ENCODE results near the gene ABCB8. TPM values are rescaled to one million over a fixed set of nuclear protein-coding genes. Genes with fewer than 3 reads are reported as not detected.
A peak's percentile ranks its signal among the peaks of the same experiment; 100 is the strongest.
"Not testable (repeated sequence)": the region's sequence is repeated elsewhere in the genome, so short reads cannot be mapped to it uniquely, and the experiment has no call there.

ABCB8 gene
- total and polyA plus RNA-seq, 5 experiments from 2014 or later = 17.1 to 74.7 (median 18.4) TPM

GRCh38 chr7:151009327-151010036 lies 18.8 kb upstream of the ABCB8 start:
- peak overlapping the region in 7 of 10 donors; percentile 31 to 99 (median 93) for H3K27ac Mint-ChIP-seq
- peak overlapping the region in 4 of 10 donors; percentile 20 to 83 (median 64) for H3K4me3 Mint-ChIP-seq
- DNase-seq = no peak
- POLR2A ChIA-PET = interaction anchor here (0.6 to 7.2 kb wide), 13 partner anchors 9 to 642 kb away, joined by 3 to 65 read pairs (median 4); partner anchors contain the start of genes ABCB8 and NOS3
- H3K27me3 Mint-ChIP-seq = peaks cover 0 to 3% (median 0%) of the 10 kb centered on the region in 5 donors
- H3K9me3 Mint-ChIP-seq = no peaks in the 10 kb centered on the region
- H3K36me3 Mint-ChIP-seq = no peaks in the 10 kb centered on the region
- H3K4me1 Mint-ChIP-seq = peaks cover 28 to 73% (median 69%) of the 10 kb centered on the region in 4 donors
- ATAC-seq = no peak

- Mint-ChIP-seq H3K4me3 (peak overlapping the region in 4 of 10 donors; percentile 33 to 74 (median 64)), H3K36me3 (no peaks in the 10 kb centered on the region), H3K9me3 (no peaks in the 10 kb centered on the region), H3K27me3 (peaks cover 0 to 3% (median 0%) of the 10 kb centered on the region in 5 donors), H3K4me1 (peaks cover 30 to 78% (median 73%) of the 10 kb centered on the region in 4 donors), H3K27ac (peak overlapping the region in 9 of 10 donors; percentile 69 to 100 (median 95))
- POLR2A ChIA-PET = interaction anchor here (0.6 to 7.2 kb wide), 9 partner anchors 8 to 643 kb away, joined by 3 to 65 read pairs (median 7); partner anchors contain the start of gene ABCB8
- DNase-seq = no peak
- no peak for ATAC-seq
These were observed 18.3 kb upstream of the ABCB8 start for GRCh38 chr7:151010037-151010306.

- POLR2A ChIA-PET = interaction anchor here (0.6 to 7.2 kb wide), 10 partner anchors 8 to 49 kb away, joined by 3 to 65 read pairs (median 8); partner anchors contain the start of genes ABCB8 and SLC4A2
- ATAC-seq = peak; percentile 1 to 8
- peaks cover 35 to 81% (median 79%) of the 10 kb centered on the region in 4 donors for H3K4me1 Mint-ChIP-seq
- peaks cover 0 to 3% (median 0%) of the 10 kb centered on the region in 5 donors for H3K27me3 Mint-ChIP-seq
- no peaks in the 10 kb centered on the region for H3K9me3 Mint-ChIP-seq
- peak overlapping the region; percentile 76 to 100 (median 95) for H3K27ac Mint-ChIP-seq
- H3K36me3 Mint-ChIP-seq = no peaks in the 10 kb centered on the region
- H3K4me3 Mint-ChIP-seq = peak overlapping the region; percentile 4 to 74 (median 62)
- DNase-seq = peak in 4 of 10 donors; percentile 30 to 48 (median 44)
These were observed 17.7 kb upstream of the ABCB8 start for GRCh38 chr7:151010307-151011096.

GRCh38 chr7:151011097-151011409 lies 17.2 kb upstream of the ABCB8 start:
- H3K4me1 Mint-ChIP-seq = peaks cover 37 to 84% (median 80%) of the 10 kb centered on the region in 4 donors
- no peaks in the 10 kb centered on the region for H3K36me3 Mint-ChIP-seq
- H3K4me3 Mint-ChIP-seq = peak overlapping the region in 9 of 10 donors; percentile 47 to 74 (median 61)
- no peaks in the 10 kb centered on the region for H3K9me3 Mint-ChIP-seq
- peaks cover 0 to 3% (median 0%) of the 10 kb centered on the region in 5 donors for H3K27me3 Mint-ChIP-seq
- H3K27ac Mint-ChIP-seq = peak overlapping the region; percentile 76 to 100 (median 95)
- ATAC-seq = no peak
- DNase-seq = no peak
- POLR2A ChIA-PET = interaction anchor here (0.8 to 7.2 kb wide), 6 partner anchors 7 to 48 kb away, joined by 3 to 65 read pairs (median 16); partner anchors contain the start of genes ABCB8 and SLC4A2

- H3K9me3 Mint-ChIP-seq, H3K27me3 Mint-ChIP-seq, H3K36me3 Mint-ChIP-seq, ATAC-seq, DNase-seq: not testable (repeated sequence)
- peak overlapping the region; percentile 90 to 100 (median 100) for H3K27ac Mint-ChIP-seq
- H3K4me1 Mint-ChIP-seq = peaks cover 41 to 90% (median 84%) of the 10 kb centered on the region in 4 donors
- H3K4me3 Mint-ChIP-seq = peak overlapping the region in 9 of 10 donors; percentile 24 to 97 (median 66)
- POLR2A ChIA-PET = interaction anchor here (0.7 to 7.2 kb wide), 6 partner anchors 7 to 275 kb away, joined by 3 to 65 read pairs (median 16); partner anchors contain the start of gene ABCB8
These were observed 16.6 kb upstream of the ABCB8 start for GRCh38 chr7:151011616-151012015.

- Mint-ChIP-seq H3K27me3 (peaks cover 0 to 3% (median 0%) of the 10 kb centered on the region in 5 donors), H3K4me1 (peaks cover 45 to 92% (median 88%) of the 10 kb centered on the region in 4 donors), H3K9me3 (no peaks in the 10 kb centered on the region), H3K4me3 (peak overlapping the region; percentile 44 to 98 (median 77)), H3K36me3 (no peaks in the 10 kb centered on the region), H3K27ac (peak overlapping the region; percentile 93 to 100 (median 100))
- DNase-seq (no peak), ATAC-seq (no peak)
- POLR2A ChIA-PET = interaction anchor here (0.7 to 7.2 kb wide), 10 partner anchors 6 to 275 kb away, joined by 3 to 65 read pairs (median 16); partner anchors contain the start of genes ABCB8 and CDK5
These were observed 16.1 kb upstream of the ABCB8 start for GRCh38 chr7:151012031-151012692.

- DNase-seq (peak in 1 of 10 donors; percentile 44), ATAC-seq (peak; percentile 2 to 4)
- Mint-ChIP-seq H3K4me3 (peak overlapping the region; percentile 44 to 98 (median 77)), H3K4me1 (peaks cover 44 to 92% (median 88%) of the 10 kb centered on the region in 4 donors), H3K27ac (peak overlapping the region; percentile 93 to 100 (median 100)), H3K36me3 (no peaks in the 10 kb centered on the region), H3K27me3 (peaks cover 0 to 3% (median 0%) of the 10 kb centered on the region in 5 donors), H3K9me3 (no peaks in the 10 kb centered on the region)
- POLR2A ChIA-PET = interaction anchor here (0.9 to 3.9 kb wide), 7 partner anchors 14 to 45 kb away, joined by 3 to 37 read pairs (median 17); partner anchors contain the start of genes ABCB8 and CDK5
These were observed 15.3 kb upstream of the ABCB8 start for GRCh38 chr7:151012911-151013347.

- Mint-ChIP-seq H3K36me3 (no peaks in the 10 kb centered on the region), H3K27ac (peak overlapping the region in 9 of 10 donors; percentile 98 to 100 (median 100)), H3K27me3 (peaks cover 0 to 3% (median 0%) of the 10 kb centered on the region in 5 donors), H3K4me3 (peak overlapping the region; percentile 72 to 98 (median 95)), H3K9me3 (no peaks in the 10 kb centered on the region), H3K4me1 (peaks cover 47 to 92% (median 88%) of the 10 kb centered on the region in 4 donors)
- DNase-seq (no peak), ATAC-seq (no peak)
- POLR2A ChIA-PET = interaction anchor here (0.6 to 3.7 kb wide), 18 partner anchors 8 to 529 kb away, joined by 3 to 37 read pairs (median 4); partner anchors contain the start of genes ABCB8, ABCF2, CDK5 and FASTK
These were observed 14.9 kb upstream of the ABCB8 start for GRCh38 chr7:151013356-151013732.

GRCh38 chr7:151013733-151014497 lies 14.3 kb upstream of the ABCB8 start:
- Mint-ChIP-seq H3K27me3 (peaks cover 0 to 3% (median 0%) of the 10 kb centered on the region in 5 donors), H3K27ac (peak overlapping the region; percentile 98 to 100 (median 100))
- POLR2A ChIA-PET = interaction anchor here (0.6 to 3.7 kb wide), 20 partner anchors 8 to 1412 kb away, joined by 3 to 37 read pairs (median 4); partner anchors contain the start of genes ABCB8, ABCF2, CDK5 and FASTK

GRCh38 chr7:151014950-151015349 lies 13.3 kb upstream of the ABCB8 start:
- peaks cover 55 to 92% (median 86%) of the 10 kb centered on the region in 4 donors for H3K4me1 Mint-ChIP-seq
- H3K27ac Mint-ChIP-seq = peak overlapping the region; percentile 98 to 100 (median 100)
- H3K36me3 Mint-ChIP-seq = no peaks in the 10 kb centered on the region
- H3K27me3 Mint-ChIP-seq = peaks cover 0 to 5% (median 0%) of the 10 kb centered on the region in 5 donors
- peak overlapping the region; percentile 86 to 98 (median 96) for H3K4me3 Mint-ChIP-seq
- DNase-seq = peak in 2 of 10 donors; percentile 45 to 77
- H3K9me3 Mint-ChIP-seq = no peaks in the 10 kb centered on the region
- no peak for ATAC-seq
- POLR2A ChIA-PET = interaction anchor here (0.7 to 3.7 kb wide), 10 partner anchors 11 to 487 kb away, joined by 3 to 37 read pairs (median 8); partner anchors contain the start of genes ABCB8, CDK5 and FASTK

More at GRCh38 chr7:151013733-151014497, 14.3 kb upstream of the ABCB8 start:
- H3K36me3 Mint-ChIP-seq = no peaks in the 10 kb centered on the region
- ATAC-seq (peak; percentile 64 to 71), DNase-seq (peak; percentile 82 to 99 (median 94))
- peaks cover 51 to 92% (median 87%) of the 10 kb centered on the region in 4 donors for H3K4me1 Mint-ChIP-seq
- peak overlapping the region; percentile 86 to 98 (median 96) for H3K4me3 Mint-ChIP-seq
- H3K9me3 Mint-ChIP-seq = no peaks in the 10 kb centered on the region
